Peyer's patch (tissue), 4 donors: ENCODE results near the gene ACSL1. TPM values are rescaled to one million over a fixed set of nuclear protein-coding genes. Genes with fewer than 3 reads are reported as not detected.
"Not testable (repeated sequence)": the region's sequence is repeated elsewhere in the genome, so short reads cannot be mapped to it uniquely, and the experiment has no call there.

ENCODE experiments used
- DNase-seq, 3 donors: peaks; one replicate each; pipeline ENCODE4 v3.0.0-alpha.2; 2017 to 2019
- H3K27ac ChIP-seq, 4 donors: fragments of 200-600 bp; sonication (generic); one replicate each; pipeline ENCODE4 v1.5.1; 2016 to 2019
- H3K27me3 ChIP-seq, 2 donors: fragments of 200-600 bp; sonication (generic); one replicate each; pipeline ENCODE4 v1.5.1; 2019
- H3K36me3 ChIP-seq, 3 donors: fragments of 200-600 bp; sonication (generic); one replicate each; pipeline ENCODE4 v1.5.1; 2016 to 2019
- H3K4me1 ChIP-seq, 4 donors: fragments of 200-600 bp; sonication (generic); one replicate each; pipeline ENCODE4 v1.5.1; 2016 to 2019
- H3K4me3 ChIP-seq, 4 donors: fragments of 200-600 bp; sonication (generic); 1 replicate in 3 of 4; 2 replicates in 1 of 4; pipeline ENCODE4 v1.5.1; 2016 to 2019; ENCODE audit warnings: mild to moderate bottlenecking in 1 of 4
- H3K9me3 ChIP-seq, 4 donors: fragments of 200-600 bp; sonication (generic); one replicate each; pipeline ENCODE4 v1.5.1; 2016 to 2019; ENCODE audit warnings: mild to moderate bottlenecking in 1 of 4
- POLR2A ChIP-seq, 2 donors: fragments of 450-650 bp; IDR thresholded peaks; one replicate each; pipeline ENCODE4 v1.5.1; 2017; ENCODE audit warnings: antibody characterized with exemption in 2 of 2, mild to moderate bottlenecking in 2 of 2, moderate library complexity in 2 of 2
- total RNA-seq, 4 donors: library from RNA; depleted of rRNA; stranded (reverse); fragments of >200 nt; gene quantifications; one replicate each; pipeline ENCODE4 v1.1.0, GENCODE V29; 2016
- TF ChIP-seq, protein P1 (sequence below), 6 experiments: fragments of 450-650 bp in 4 of 6; fragments of 200-600 bp in 2 of 6; sonication (generic) in 1 of 6; IDR thresholded peaks; one replicate each; pipeline ENCODE4 v1.5.1; 2017 to 2019; ENCODE audit warnings: antibody characterized with exemption in 6 of 6, mild to moderate bottlenecking in 3 of 6, moderate library complexity in 1 of 6

The ACSL1 gene
- total RNA-seq, 4 donors from 2014 or later: 14.9 to 23.1 (median 18.1) TPM

DNA sequence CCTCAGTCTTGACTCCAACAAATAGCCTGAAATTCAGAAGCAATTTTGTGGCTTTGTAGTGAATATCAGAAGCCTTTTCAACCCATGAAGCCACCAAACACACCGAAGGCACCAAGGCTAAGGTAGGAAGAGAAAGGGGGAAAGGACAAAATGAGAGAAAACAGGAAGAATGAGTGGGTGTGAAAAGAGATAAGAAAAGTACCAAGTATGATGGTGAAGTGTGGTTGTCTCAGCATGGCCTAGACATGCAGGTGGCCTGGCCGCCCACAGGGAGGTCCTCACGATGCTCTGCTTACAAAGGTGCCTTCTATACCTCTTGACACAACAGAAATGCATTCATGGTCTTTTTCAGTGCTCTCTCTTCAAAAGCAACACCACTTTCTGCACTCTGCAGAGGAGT lies 34.9 kb downstream of the ACSL1 start:
- Histone ChIP-seq H3K36me3 (peaks cover 0 to 24% (median 0%) of the 10 kb centered on the region in 3 donors), H3K27me3 (no peaks in the 10 kb centered on the region), H3K4me3 (no peak overlapping the region), H3K9me3 (no peaks in the 10 kb centered on the region), H3K4me1 (no peaks in the 10 kb centered on the region), H3K27ac (no peak overlapping the region)
- TF ChIP-seq, protein P1, sequence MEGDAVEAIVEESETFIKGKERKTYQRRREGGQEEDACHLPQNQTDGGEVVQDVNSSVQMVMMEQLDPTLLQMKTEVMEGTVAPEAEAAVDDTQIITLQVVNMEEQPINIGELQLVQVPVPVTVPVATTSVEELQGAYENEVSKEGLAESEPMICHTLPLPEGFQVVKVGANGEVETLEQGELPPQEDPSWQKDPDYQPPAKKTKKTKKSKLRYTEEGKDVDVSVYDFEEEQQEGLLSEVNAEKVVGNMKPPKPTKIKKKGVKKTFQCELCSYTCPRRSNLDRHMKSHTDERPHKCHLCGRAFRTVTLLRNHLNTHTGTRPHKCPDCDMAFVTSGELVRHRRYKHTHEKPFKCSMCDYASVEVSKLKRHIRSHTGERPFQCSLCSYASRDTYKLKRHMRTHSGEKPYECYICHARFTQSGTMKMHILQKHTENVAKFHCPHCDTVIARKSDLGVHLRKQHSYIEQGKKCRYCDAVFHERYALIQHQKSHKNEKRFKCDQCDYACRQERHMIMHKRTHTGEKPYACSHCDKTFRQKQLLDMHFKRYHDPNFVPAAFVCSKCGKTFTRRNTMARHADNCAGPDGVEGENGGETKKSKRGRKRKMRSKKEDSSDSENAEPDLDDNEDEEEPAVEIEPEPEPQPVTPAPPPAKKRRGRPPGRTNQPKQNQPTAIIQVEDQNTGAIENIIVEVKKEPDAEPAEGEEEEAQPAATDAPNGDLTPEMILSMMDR (IDR thresholded peaks at IDR 0.05): no peak
- no peak for TF ChIP-seq POLR2A (IDR thresholded peaks at IDR 0.05)
- DNase-seq: no peak

DNA sequence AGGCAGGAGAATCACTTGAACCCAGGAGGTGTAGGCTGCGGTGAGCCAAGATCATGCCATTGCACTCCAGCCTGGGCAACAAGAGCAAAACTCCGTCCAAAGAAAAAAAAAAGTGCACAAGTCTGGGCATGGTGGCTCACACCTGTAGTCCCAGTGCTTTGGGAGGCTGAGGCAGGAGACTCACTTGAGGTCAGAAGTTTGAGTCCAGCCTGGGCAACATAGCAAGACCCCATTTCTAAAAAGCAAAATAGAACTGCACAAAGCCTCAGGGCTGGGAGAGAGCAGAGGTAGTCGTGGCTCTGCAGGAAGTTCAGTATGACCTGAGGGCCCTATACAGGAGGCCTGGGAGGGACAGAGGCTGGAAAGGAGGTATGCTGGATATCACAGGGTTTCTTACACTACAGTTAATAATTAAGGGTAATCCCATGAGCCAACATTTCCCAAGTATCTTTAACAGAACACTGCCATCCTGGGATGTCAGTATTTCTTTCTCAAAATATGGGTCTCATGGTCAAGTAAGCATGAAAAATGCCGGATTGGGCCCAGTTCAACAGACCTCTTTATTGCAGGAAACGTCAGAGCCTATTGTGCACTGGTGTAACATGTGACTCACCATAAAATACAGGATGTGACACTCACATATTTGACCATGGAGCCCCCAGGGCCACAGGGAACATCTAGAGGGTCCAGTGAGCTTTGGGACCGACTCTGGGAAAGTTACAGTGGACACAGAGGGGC lies 37.8 kb downstream of the ACSL1 start:
- DNase-seq: no peak
- Histone ChIP-seq H3K9me3 (no peaks in the 10 kb centered on the region), H3K36me3 (peaks cover 0 to 28% (median 0%) of the 10 kb centered on the region in 3 donors), H3K4me1 (no peaks in the 10 kb centered on the region), H3K27me3 (no peaks in the 10 kb centered on the region), H3K4me3 (no peak overlapping the region), H3K27ac (no peak overlapping the region)
- TF ChIP-seq, protein P1 (IDR thresholded peaks at IDR 0.05): no peak
- TF ChIP-seq POLR2A (IDR thresholded peaks at IDR 0.05): no peak

DNA sequence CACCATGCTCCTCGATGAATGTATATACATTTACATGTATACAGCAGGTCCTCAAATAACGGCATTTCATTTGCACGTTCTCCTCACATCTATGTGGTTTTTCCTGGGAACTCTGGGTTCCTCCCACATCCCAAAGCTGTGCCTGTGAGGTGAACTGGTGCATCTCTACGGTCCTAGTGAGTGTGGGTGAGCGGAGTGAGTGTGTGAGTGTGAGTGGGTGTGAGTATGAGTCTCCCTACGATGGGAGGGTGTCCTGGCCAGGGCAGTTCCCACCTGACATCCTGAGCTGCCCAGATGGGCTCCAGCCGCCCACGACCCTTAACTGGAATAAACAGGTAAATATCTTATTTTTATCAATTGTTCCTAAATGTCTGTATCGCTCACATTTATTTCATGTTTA lies 40.0 kb downstream of the ACSL1 start:
- DNase-seq: no peak
- Histone ChIP-seq H3K4me3 (no peak overlapping the region), H3K36me3 (peaks cover 0 to 28% (median 0%) of the 10 kb centered on the region in 3 donors), H3K9me3 (no peaks in the 10 kb centered on the region), H3K27me3 (no peaks in the 10 kb centered on the region), H3K4me1 (no peaks in the 10 kb centered on the region), H3K27ac (no peak overlapping the region)
- TF ChIP-seq, protein P1 (IDR thresholded peaks at IDR 0.05): no peak
- no peak for TF ChIP-seq POLR2A (IDR thresholded peaks at IDR 0.05)

DNA sequence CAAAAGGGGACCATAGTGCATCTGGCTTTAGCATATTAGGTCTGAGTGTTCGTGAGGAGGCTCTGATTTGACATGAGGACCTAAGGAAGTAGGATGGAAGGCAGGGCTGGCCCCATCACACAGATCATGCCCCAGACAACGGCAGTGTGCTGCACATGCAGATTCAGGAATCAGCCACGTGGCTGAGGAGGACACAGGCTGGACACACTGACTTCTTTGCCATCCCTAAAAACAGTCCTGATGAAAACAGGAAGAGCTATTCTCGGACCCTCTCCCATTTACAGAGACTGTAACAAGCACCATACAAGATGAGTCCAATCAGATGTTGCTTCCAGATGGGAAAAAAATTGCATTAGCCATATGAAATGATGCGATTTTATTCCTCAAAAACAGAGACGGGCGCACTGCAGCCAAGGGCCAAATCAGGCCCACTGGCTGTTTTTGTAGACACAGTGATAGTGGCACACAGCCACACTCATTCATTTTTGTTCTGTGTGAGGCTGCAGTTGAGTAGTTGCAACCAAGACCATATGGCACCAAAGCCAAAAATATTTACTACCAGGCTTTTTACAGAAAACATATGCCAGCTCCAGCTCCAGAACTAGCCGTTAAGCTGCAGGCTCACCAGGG lies 41.0 kb downstream of the ACSL1 start:
- Histone ChIP-seq H3K9me3 (no peaks in the 10 kb centered on the region), H3K27me3 (no peaks in the 10 kb centered on the region), H3K36me3 (peaks cover 0 to 28% (median 0%) of the 10 kb centered on the region in 3 donors), H3K27ac (no peak overlapping the region), H3K4me3 (no peak overlapping the region), H3K4me1 (no peaks in the 10 kb centered on the region)
- TF ChIP-seq, protein P1 (IDR thresholded peaks at IDR 0.05): no peak
- TF ChIP-seq POLR2A (IDR thresholded peaks at IDR 0.05): no peak
- no peak for DNase-seq

DNA sequence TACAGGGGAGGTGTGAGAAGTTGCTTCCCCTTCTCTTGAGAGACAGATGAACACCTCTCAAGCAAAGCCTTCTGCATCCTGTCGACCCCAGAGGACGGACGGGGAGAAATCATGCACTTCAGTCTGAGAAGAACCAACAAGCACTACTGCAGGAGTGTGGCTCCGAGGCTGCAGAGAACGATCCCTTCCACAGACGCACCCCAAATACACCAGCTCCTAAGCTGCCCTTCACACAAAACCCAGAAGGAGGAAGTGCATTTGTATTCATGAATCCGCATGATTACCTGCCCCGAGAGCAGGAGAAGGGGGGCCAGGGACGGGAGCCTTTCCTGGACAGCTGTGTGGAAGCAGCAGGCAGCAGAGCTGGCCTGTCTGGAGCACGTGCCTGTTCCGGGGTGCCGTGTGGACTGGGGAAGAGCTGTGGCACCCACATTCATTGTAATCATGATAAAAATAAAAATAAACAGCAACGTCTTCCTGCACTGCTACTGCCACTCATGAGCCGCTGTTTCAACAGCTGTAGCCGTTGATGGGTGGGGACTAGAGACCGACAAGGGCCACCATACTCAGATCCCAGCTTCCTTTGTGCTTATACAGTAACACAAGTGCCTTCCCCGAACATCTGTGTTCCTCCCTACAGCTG lies 42.9 kb downstream of the ACSL1 start:
- DNase-seq: no peak
- TF ChIP-seq, protein P1 (IDR thresholded peaks at IDR 0.05): no peak
- no peak for TF ChIP-seq POLR2A (IDR thresholded peaks at IDR 0.05)
- H3K36me3 ChIP-seq: peaks cover 0 to 19% (median 0%) of the 10 kb centered on the region in 3 donors
- H3K9me3 ChIP-seq: no peaks in the 10 kb centered on the region
- no peaks in the 10 kb centered on the region for H3K4me1 ChIP-seq
- H3K4me3 ChIP-seq: no peak overlapping the region
- H3K27me3 ChIP-seq: no peaks in the 10 kb centered on the region
- H3K27ac ChIP-seq: no peak overlapping the region

DNA sequence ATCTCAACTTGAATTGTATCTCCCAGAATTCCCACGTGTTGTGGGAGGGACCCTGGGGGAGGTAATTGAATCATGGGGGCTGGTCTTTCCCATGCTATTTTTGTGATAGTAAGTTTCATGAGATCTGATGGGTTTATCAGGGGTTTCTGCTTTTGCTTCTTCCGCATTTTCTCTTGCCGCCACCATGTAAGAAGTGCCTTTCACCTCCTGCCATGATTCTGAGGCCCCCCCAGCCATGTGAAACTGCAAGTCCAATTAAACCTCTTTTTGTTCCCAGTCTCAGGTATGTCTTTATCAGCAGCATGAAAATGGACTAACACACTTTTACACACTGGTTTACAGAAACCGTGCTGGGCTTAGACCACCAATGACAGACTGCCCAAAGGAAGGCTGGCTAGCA lies 46.6 kb downstream of the ACSL1 start:
- H3K4me1 ChIP-seq, DNase-seq: not testable (repeated sequence)

More for the DNA sequence above, 46.6 kb downstream of the ACSL1 start:
- H3K27ac ChIP-seq, H3K27me3 ChIP-seq, H3K36me3 ChIP-seq, H3K4me3 ChIP-seq, H3K9me3 ChIP-seq: not testable (repeated sequence)
